Small intestine (tissue), 7 donors: ENCODE measurements around the gene TLE3. TPM values are rescaled to one million over a fixed set of nuclear protein-coding genes. Genes with fewer than 3 reads are reported as not detected.
A peak's percentile ranks its signal among the peaks of the same experiment; 100 is the strongest.

Experiments
- DNase-seq, 2 donors: peaks; one replicate each; pipeline versions ENCODE4 v3.0.0 to v3.0.0-alpha.2; 2013
- FAIRE-seq: peaks from 2 replicates; lab custom pipeline; 2012; peaks lifted over from hg19 to GRCh38; lab: Jason Lieb, UNC
- H3K27ac ChIP-seq, 3 donors: one replicate each; pipeline ENCODE4 v1.5.1; 2013; ENCODE audit warnings: low read length in 2 of 3, mild to moderate bottlenecking in 2 of 3, control low read depth in 1 of 3, inconsistent platforms in 1 of 3, low read depth in 1 of 3, moderate library complexity in 1 of 3
- H3K27me3 ChIP-seq, 3 donors: one replicate each; pipeline ENCODE4 v1.6.1; 2013; ENCODE audit warnings: low read length in 3 of 3, inconsistent platforms in 1 of 3; ENCODE audit not compliant: control insufficient read depth in 3 of 3, insufficient read depth in 3 of 3
- H3K36me3 ChIP-seq, 3 donors: one replicate each; pipeline ENCODE4 v1.6.1; 2013; ENCODE audit warnings: low read length in 3 of 3, inconsistent platforms in 1 of 3, low read depth in 1 of 3, mild to moderate bottlenecking in 1 of 3, moderate library complexity in 1 of 3; ENCODE audit not compliant: control insufficient read depth in 3 of 3, insufficient read depth in 2 of 3
- H3K4me1 ChIP-seq, 3 donors: one replicate each; pipeline ENCODE4 v1.6.1; 2013; ENCODE audit warnings: low read length in 2 of 3, inconsistent platforms in 1 of 3, low read depth in 1 of 3, mild to moderate bottlenecking in 1 of 3, moderate library complexity in 1 of 3; ENCODE audit not compliant: control insufficient read depth in 3 of 3, insufficient read depth in 2 of 3
- H3K4me3 ChIP-seq, 3 donors: one replicate each; pipeline ENCODE4 v1.5.1; 2013; ENCODE audit warnings: low read length in 3 of 3, control low read depth in 1 of 3, inconsistent platforms in 1 of 3, low read depth in 1 of 3, mild to moderate bottlenecking in 1 of 3, moderate library complexity in 1 of 3
- H3K9me3 ChIP-seq, 2 donors: one replicate each; pipeline ENCODE4 v1.6.1; 2013; ENCODE audit warnings: low read depth in 1 of 2, low read length in 1 of 2; ENCODE audit not compliant: control insufficient read depth in 2 of 2, insufficient read depth in 1 of 2
- WGBS, 3 donors: extraction: QIAGEN DNeasy Blood & Tissue Kit; methylation state at CpG; one replicate each; pipeline ENCODE4 v1.1.7; 2013; 5-methylcytosine and 5-hydroxymethylcytosine counted together
- polyA plus RNA-seq, 4 donors: library from polyadenylated mRNA; stranded (reverse) in 3 of 4; unstranded in 1 of 4; fragments of 200-250 nt in 3 of 4; fragments of 120-200 nt in 1 of 4; gene quantifications; one replicate each; pipeline versions ENCODE4 v1.2.1 to v1.2.3, GENCODE V29; 2013
- donor health status: healthy with polysubstance abuse.
- donor health status: control.
- donor health status: control.
- donor health status: Bipolar disorder and iron deficiency.
- donor health status: healthy.

The TLE3 gene
- polyA plus RNA-seq, 4 donors: 14.3 to 51.1 (median 18.4) TPM

GRCh38 chr15:70132139-70132538, 34.4 kb upstream of the TLE3 start:
- H3K4me1 ChIP-seq: peaks cover 0 to 29% (median 3%) of the 10 kb centered on the region in 3 donors
- no peak overlapping the region for H3K4me3 ChIP-seq
- no peaks in the 10 kb centered on the region for H3K36me3 ChIP-seq
- H3K27me3 ChIP-seq: peaks cover 0 to 3% (median 0%) of the 10 kb centered on the region in 3 donors
- no peaks in the 10 kb centered on the region for H3K9me3 ChIP-seq
- DNase-seq: no peak
- no peak for FAIRE-seq
- 74 to 92% (median 90%) methylated on average over 4 of the region's 4 CpGs for WGBS, 3 donors
- H3K27ac ChIP-seq: no peak overlapping the region

- FAIRE-seq (no peak), DNase-seq (no peak)
- peak overlapping the region in 2 of 3 donors; percentile 62 to 63 for H3K27ac ChIP-seq
- no peaks in the 10 kb centered on the region for H3K9me3 ChIP-seq
- H3K36me3 ChIP-seq: no peaks in the 10 kb centered on the region
- WGBS, 3 donors: 72 to 90% (median 84%) methylated on average over 4 of the region's 4 CpGs
- H3K4me3 ChIP-seq: no peak overlapping the region
- peaks cover 0 to 3% (median 0%) of the 10 kb centered on the region in 3 donors for H3K27me3 ChIP-seq
- H3K4me1 ChIP-seq: peaks cover 0 to 31% (median 8%) of the 10 kb centered on the region in 3 donors
Observed at GRCh38 chr15:70128414-70129140, 30.9 kb upstream of the TLE3 start.

GRCh38 chr15:70127770-70128413, 30.2 kb upstream of the TLE3 start:
- 25 to 53% (median 27%) methylated on average over 3 of the region's 3 CpGs for WGBS, 3 donors
- Histone ChIP-seq H3K27me3 (peaks cover 0 to 3% (median 0%) of the 10 kb centered on the region in 3 donors), H3K4me3 (no peak overlapping the region), H3K36me3 (no peaks in the 10 kb centered on the region), H3K27ac (peak overlapping the region in 2 of 3 donors; percentile 62 to 63), H3K4me1 (peaks cover 0 to 31% (median 9%) of the 10 kb centered on the region in 3 donors), H3K9me3 (no peaks in the 10 kb centered on the region)
- DNase-seq: peak in 1 of 2 donors; percentile 72
- FAIRE-seq: no peak

GRCh38 chr15:70127288-70127746, 29.6 kb upstream of the TLE3 start:
- Histone ChIP-seq H3K27me3 (peaks cover 0 to 3% (median 0%) of the 10 kb centered on the region in 3 donors), H3K4me3 (no peak overlapping the region), H3K27ac (peak overlapping the region; percentile 36 to 71 (median 62)), H3K36me3 (no peaks in the 10 kb centered on the region), H3K4me1 (peaks cover 0 to 34% (median 10%) of the 10 kb centered on the region in 3 donors), H3K9me3 (no peaks in the 10 kb centered on the region)
- peak; percentile 87 to 91 for DNase-seq
- no peak for FAIRE-seq
- WGBS, 3 donors: 14 to 36% (median 23%) methylated on average over 6 of the region's 6 CpGs

GRCh38 chr15:70126362-70126761, 28.6 kb upstream of the TLE3 start:
- Histone ChIP-seq H3K27me3 (peaks cover 0 to 3% (median 0%) of the 10 kb centered on the region in 3 donors), H3K27ac (no peak overlapping the region), H3K9me3 (no peaks in the 10 kb centered on the region), H3K4me1 (peaks cover 0 to 43% (median 12%) of the 10 kb centered on the region in 3 donors), H3K4me3 (no peak overlapping the region), H3K36me3 (no peaks in the 10 kb centered on the region)
- 60 to 90% (median 72%) methylated on average over 4 of the region's 4 CpGs for WGBS, 3 donors
- FAIRE-seq: no peak
- DNase-seq: no peak

GRCh38 chr15:70125605-70126004, 27.9 kb upstream of the TLE3 start:
- no peak for FAIRE-seq
- H3K4me3 ChIP-seq: no peak overlapping the region
- DNase-seq: no peak
- H3K27ac ChIP-seq: no peak overlapping the region
- no peaks in the 10 kb centered on the region for H3K9me3 ChIP-seq
- peaks cover 0 to 50% (median 12%) of the 10 kb centered on the region in 3 donors for H3K4me1 ChIP-seq
- 80 to 88% (median 87%) methylated on average over 5 of the region's 5 CpGs for WGBS, 3 donors
- peaks cover 0 to 1% (median 0%) of the 10 kb centered on the region in 3 donors for H3K27me3 ChIP-seq
- H3K36me3 ChIP-seq: no peaks in the 10 kb centered on the region

GRCh38 chr15:70121624-70122302, 24.0 kb upstream of the TLE3 start:
- Histone ChIP-seq H3K27ac (peak overlapping the region in 1 of 3 donors; percentile 49), H3K27me3 (no peaks in the 10 kb centered on the region), H3K4me3 (no peak overlapping the region), H3K4me1 (peaks cover 0 to 47% (median 10%) of the 10 kb centered on the region in 3 donors), H3K9me3 (no peaks in the 10 kb centered on the region), H3K36me3 (no peaks in the 10 kb centered on the region)
- WGBS, 3 donors: 35 to 55% (median 41%) methylated on average over 8 of the region's 8 CpGs
- no peak for DNase-seq
- FAIRE-seq: no peak
